GM18498 (cell line): ENCODE measurements around the gene PPP1R2B.
A peak's percentile ranks its signal among the peaks of the same experiment; 100 is the strongest.

Experiments used
- ATAC-seq: cut with Tn5 transposase; IDR thresholded peaks from one replicate; pipeline ENCODE4 v1.9.1; 2021; ENCODE audit warnings: mild to moderate bottlenecking, moderate library complexity; ENCODE audit not compliant: unreplicated experiment

The PPP1R2B gene

GRCh38 chr5:156871212-156871611, 21.1 kb downstream of the PPP1R2B start:
- ATAC-seq = no peak

- ATAC-seq = peak; percentile 97
These were observed 29.7 kb downstream of the PPP1R2B start for GRCh38 chr5:156879665-156880285.

GRCh38 chr5:156883316-156883875, 33.3 kb downstream of the PPP1R2B start:
- ATAC-seq = no peak

- no peak for ATAC-seq
These were observed 38.4 kb downstream of the PPP1R2B start for GRCh38 chr5:156888520-156888919.

GRCh38 chr5:156892223-156892622, 42.1 kb downstream of the PPP1R2B start:
- ATAC-seq = no peak

- no peak for ATAC-seq
These were observed 42.8 kb downstream of the PPP1R2B start for GRCh38 chr5:156892864-156893263.

- ATAC-seq = peak; percentile 79
These were observed 43.4 kb downstream of the PPP1R2B start for GRCh38 chr5:156893517-156893916.

- ATAC-seq = no peak
These were observed 46.5 kb downstream of the PPP1R2B start for GRCh38 chr5:156896546-156896945.
